Naive B cell (primary cell): ENCODE measurements around the gene IRF4. TPM values are rescaled to one million over a fixed set of nuclear protein-coding genes. Genes with fewer than 3 reads are reported as not detected.

Source experiments
- ATAC-seq, 2 donors: fragments of 150-1000 bp; cut with Tn5 transposase; 2 replicates each; pipeline ENCODE4 v1.10.0; 2021; ENCODE audit warnings: low read depth in 2 of 2, mild to moderate bottlenecking in 2 of 2, moderate library complexity in 2 of 2
- DNase-seq: peaks from one replicate; pipeline ENCODE4 v3.0.0; 2022
- H3K27ac Mint-ChIP-seq, 6 donors: one replicate each; pipeline ENCODE4 v1.8.0; 2020 to 2022; ENCODE audit warnings: mild to moderate bottlenecking in 6 of 6, mixed read lengths in 6 of 6, moderate library complexity in 5 of 6, inconsistent platforms in 2 of 6
- H3K27me3 Mint-ChIP-seq, 3 donors: one replicate each; pipeline ENCODE4 v1.8.0; 2021 to 2022; ENCODE audit warnings: mixed read lengths in 3 of 3, mild to moderate bottlenecking in 1 of 3
- H3K36me3 Mint-ChIP-seq, 2 donors: one replicate each; pipeline ENCODE4 v1.8.0; 2020 to 2022; ENCODE audit warnings: mixed read lengths in 2 of 2, inconsistent platforms in 1 of 2, mild to moderate bottlenecking in 1 of 2
- H3K4me1 Mint-ChIP-seq, 3 donors: one replicate each; pipeline ENCODE4 v1.8.0; 2020 to 2022; ENCODE audit warnings: mixed read lengths in 3 of 3, inconsistent platforms in 1 of 3, mild to moderate bottlenecking in 1 of 3, moderate library complexity in 1 of 3
- H3K4me3 Mint-ChIP-seq, 8 donors: one replicate each; pipeline ENCODE4 v1.8.0; 2020 to 2022; ENCODE audit warnings: mild to moderate bottlenecking in 8 of 8, mixed read lengths in 8 of 8, moderate library complexity in 8 of 8, inconsistent platforms in 2 of 8
- H3K9me3 Mint-ChIP-seq, 7 donors: one replicate each; pipeline ENCODE4 v1.8.0; 2020 to 2022; ENCODE audit warnings: mixed read lengths in 7 of 7, mild to moderate bottlenecking in 5 of 7, inconsistent platforms in 2 of 7, moderate library complexity in 1 of 7
- polyA plus RNA-seq, 6 donors: library from polyadenylated mRNA; unstranded; fragments of 300-500 nt; fragmentation: Illumina TruSeq; gene quantifications; one replicate each; pipeline ENCODE4 v1.2.3, GENCODE V29; 2021; ENCODE audit warnings: low read depth in 6 of 6

The IRF4 gene
- polyA plus RNA-seq, 6 donors from 2014 or later = 20.8 to 45.7 (median 34.9) TPM

GRCh38 chr6:401994-402640 lies 10.6 kb downstream of the IRF4 start:
- no peak for ATAC-seq
- Mint-ChIP-seq H3K27me3 (no peaks in the 10 kb centered on the region), H3K27ac (peak overlapping the region; percentile 69 to 98 (median 82)), H3K9me3 (no peaks in the 10 kb centered on the region), H3K4me1 (peaks cover 67 to 92% (median 71%) of the 10 kb centered on the region in 3 donors), H3K36me3 (peaks cover 29 to 32% of the 10 kb centered on the region in 2 donors), H3K4me3 (peak overlapping the region in 6 of 8 donors; percentile 17 to 84 (median 65))
- no peak for DNase-seq

- Mint-ChIP-seq H3K27me3 (no peaks in the 10 kb centered on the region), H3K4me3 (peak overlapping the region; percentile 35 to 93 (median 82)), H3K4me1 (peaks cover 63 to 91% (median 68%) of the 10 kb centered on the region in 3 donors), H3K9me3 (no peaks in the 10 kb centered on the region), H3K27ac (peak overlapping the region; percentile 76 to 99 (median 96)), H3K36me3 (peaks cover 20 to 29% of the 10 kb centered on the region in 2 donors)
- ATAC-seq = no peak
- no peak for DNase-seq
These were observed 11.5 kb downstream of the IRF4 start for GRCh38 chr6:402901-403658.

DNA sequence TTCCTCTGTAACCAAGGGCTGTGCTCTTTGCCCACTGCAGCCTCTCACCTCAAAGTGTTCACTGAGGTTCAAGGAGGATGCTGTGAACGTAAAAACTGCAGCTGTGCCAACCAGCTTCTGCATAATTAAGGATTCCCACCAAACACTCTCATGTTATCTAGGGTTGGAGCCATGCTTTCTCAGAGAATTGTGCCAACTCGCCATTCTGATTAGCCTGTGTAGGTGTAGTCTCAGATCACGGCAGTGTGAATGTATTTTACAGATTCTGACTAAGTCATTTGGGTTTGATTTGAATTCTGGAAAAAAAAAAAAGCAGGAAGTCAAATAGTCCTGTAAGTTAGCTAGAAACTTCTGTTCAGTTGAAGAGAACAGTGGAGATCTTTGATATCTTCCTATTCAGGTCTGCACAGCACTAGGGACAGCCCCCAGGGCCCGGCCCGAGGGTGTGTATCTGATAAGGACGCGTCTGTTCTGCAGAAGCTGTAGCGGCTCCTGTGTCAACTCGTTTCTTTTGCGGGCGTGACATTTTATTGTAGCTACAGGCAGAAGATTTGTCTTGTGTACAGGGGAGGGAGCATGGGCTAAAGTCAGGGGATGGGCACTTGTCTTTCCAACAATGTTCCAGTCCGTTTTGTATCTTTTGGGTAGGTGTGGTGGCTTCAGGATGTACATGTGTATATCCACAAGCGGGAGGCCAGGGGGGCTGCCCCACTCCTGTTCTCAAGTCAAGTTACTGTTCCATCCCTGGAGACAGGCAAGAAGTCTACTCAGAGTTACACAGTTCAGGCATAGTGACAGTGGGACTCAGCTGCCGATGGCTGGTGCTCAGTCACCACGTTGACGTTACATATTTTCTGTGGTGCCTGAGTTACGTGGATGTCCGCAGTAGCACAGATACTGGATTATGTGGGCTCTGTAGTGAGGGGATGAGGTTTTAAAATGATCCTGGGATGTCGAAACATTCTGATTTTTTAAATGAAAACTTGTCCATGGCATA lies 12.4 kb downstream of the IRF4 start:
- no peaks in the 10 kb centered on the region for H3K27me3 Mint-ChIP-seq
- ATAC-seq (no peak), DNase-seq (no peak)
- H3K36me3 Mint-ChIP-seq = peaks cover 26 to 38% of the 10 kb centered on the region in 2 donors
- peak overlapping the region; percentile 68 to 93 (median 82) for H3K4me3 Mint-ChIP-seq
- H3K9me3 Mint-ChIP-seq = no peaks in the 10 kb centered on the region
- H3K4me1 Mint-ChIP-seq = peaks cover 65 to 90% (median 71%) of the 10 kb centered on the region in 3 donors
- peak overlapping the region; percentile 93 to 99 (median 98) for H3K27ac Mint-ChIP-seq

- peak; percentile 45 for DNase-seq
- H3K27ac Mint-ChIP-seq = peak overlapping the region; percentile 93 to 99 (median 98)
- peaks cover 28 to 42% of the 10 kb centered on the region in 2 donors for H3K36me3 Mint-ChIP-seq
- H3K4me1 Mint-ChIP-seq = peaks cover 57 to 81% (median 62%) of the 10 kb centered on the region in 3 donors
- H3K4me3 Mint-ChIP-seq = peak overlapping the region; percentile 68 to 93 (median 82)
- H3K9me3 Mint-ChIP-seq = no peaks in the 10 kb centered on the region
- no peaks in the 10 kb centered on the region for H3K27me3 Mint-ChIP-seq
- ATAC-seq = peak; percentile 68 to 71
These were observed 13.3 kb downstream of the IRF4 start for GRCh38 chr6:404685-405423.

DNA sequence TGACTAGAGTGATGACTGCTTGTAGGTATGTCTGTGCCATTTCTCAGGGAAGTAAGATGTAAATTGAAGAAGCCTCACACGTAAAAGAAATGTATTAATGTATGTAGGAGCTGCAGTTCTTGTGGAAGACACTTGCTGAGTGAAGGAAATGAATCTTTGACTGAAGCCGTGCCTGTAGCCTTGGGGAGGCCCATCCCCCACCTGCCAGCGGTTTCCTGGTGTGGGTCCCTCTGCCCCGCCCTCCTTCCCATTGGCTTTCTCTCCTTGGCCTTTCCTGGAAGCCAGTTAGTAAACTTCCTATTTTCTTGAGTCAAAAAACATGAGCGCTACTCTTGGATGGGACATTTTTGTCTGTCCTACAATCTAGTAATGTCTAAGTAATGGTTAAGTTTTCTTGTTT lies 16.6 kb downstream of the IRF4 start:
- Mint-ChIP-seq H3K4me1 (peaks cover 40 to 57% (median 50%) of the 10 kb centered on the region in 3 donors), H3K27me3 (no peaks in the 10 kb centered on the region), H3K36me3 (peaks cover 56 to 59% of the 10 kb centered on the region in 2 donors), H3K4me3 (no peak overlapping the region), H3K9me3 (peaks cover 0 to 9% (median 0%) of the 10 kb centered on the region in 7 donors), H3K27ac (peak overlapping the region in 5 of 6 donors; percentile 3 to 95 (median 87))
- no peak for DNase-seq
- no peak for ATAC-seq

DNA sequence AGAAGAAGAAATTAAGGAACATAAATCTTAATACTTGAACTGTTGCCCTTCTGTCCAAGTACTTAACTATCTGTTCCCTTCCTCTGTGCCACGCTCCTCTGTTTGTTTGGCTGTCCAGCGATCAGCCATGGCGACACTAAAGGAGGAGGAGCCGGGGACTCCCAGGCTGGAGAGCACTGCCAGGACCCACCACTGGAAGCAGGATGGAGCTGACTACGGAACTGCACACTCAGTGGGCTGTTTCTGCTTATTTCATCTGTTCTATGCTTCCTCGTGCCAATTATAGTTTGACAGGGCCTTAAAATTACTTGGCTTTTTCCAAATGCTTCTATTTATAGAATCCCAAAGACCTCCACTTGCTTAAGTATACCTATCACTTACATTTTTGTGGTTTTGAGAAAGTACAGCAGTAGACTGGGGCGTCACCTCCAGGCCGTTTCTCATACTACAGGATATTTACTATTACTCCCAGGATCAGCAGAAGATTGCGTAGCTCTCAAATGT lies 17.1 kb downstream of the IRF4 start:
- ATAC-seq = peak; percentile 43 to 53
- peak; percentile 29 for DNase-seq
- Mint-ChIP-seq H3K27me3 (no peaks in the 10 kb centered on the region), H3K4me3 (no peak overlapping the region), H3K4me1 (peaks cover 35 to 52% (median 45%) of the 10 kb centered on the region in 3 donors), H3K27ac (peak overlapping the region; percentile 49 to 95 (median 90)), H3K9me3 (peaks cover 0 to 13% (median 0%) of the 10 kb centered on the region in 7 donors), H3K36me3 (peaks cover 55 to 56% of the 10 kb centered on the region in 2 donors)

- no peak for DNase-seq
- ATAC-seq = no peak
- Mint-ChIP-seq H3K27me3 (no peaks in the 10 kb centered on the region), H3K27ac (peak overlapping the region in 3 of 6 donors; percentile 41 to 67 (median 42)), H3K36me3 (peaks cover 47 to 57% of the 10 kb centered on the region in 2 donors), H3K9me3 (peaks cover 0 to 22% (median 6%) of the 10 kb centered on the region in 7 donors), H3K4me1 (peaks cover 28 to 50% (median 37%) of the 10 kb centered on the region in 3 donors), H3K4me3 (no peak overlapping the region)
These were observed 17.9 kb downstream of the IRF4 start for GRCh38 chr6:409370-409972.

GRCh38 chr6:410555-411395 lies 19.2 kb downstream of the IRF4 start:
- ATAC-seq (no peak), DNase-seq (no peak)
- Mint-ChIP-seq H3K4me1 (peaks cover 22 to 43% (median 32%) of the 10 kb centered on the region in 3 donors), H3K4me3 (peak overlapping the region in 1 of 8 donors; percentile 2), H3K27me3 (no peaks in the 10 kb centered on the region), H3K9me3 (peaks cover 5 to 35% (median 19%) of the 10 kb centered on the region in 7 donors), H3K36me3 (peaks cover 45 to 56% of the 10 kb centered on the region in 2 donors), H3K27ac (peak overlapping the region in 5 of 6 donors; percentile 43 to 89 (median 44))

DNA sequence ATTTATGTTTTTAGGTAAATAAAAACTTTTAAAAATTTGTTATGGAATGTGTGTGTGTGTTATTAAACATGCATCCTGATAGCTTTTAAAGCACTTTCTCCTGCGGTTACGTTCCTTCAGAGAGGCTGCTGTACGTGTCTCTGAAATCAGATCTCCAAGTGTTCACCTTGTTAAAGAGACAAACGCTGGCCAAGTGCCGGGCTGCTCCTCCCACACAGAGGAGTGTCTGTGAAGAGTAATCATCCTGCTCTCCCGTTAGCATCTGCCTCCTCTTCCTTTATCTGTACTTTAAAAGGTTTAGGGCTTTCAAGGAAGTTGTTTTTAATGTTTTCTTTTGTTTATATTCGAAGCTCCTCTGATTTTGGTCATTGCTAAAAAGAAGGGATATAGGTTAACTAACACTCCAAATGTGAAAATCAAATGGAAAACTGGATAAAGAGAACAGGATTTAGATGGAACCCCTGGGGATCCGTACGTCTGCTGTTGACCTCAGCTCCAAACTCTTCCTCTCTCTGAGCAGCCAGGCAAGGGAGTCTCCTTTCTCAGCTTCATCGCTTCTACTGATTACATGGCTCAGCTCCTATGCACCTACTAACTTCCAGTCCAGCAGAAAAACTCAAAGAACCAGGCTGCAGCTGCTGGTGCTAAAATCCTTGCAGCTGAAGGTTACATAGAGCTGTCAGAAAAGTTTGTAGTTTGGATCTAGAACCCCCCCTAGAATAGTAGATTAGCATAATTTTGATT lies 20.0 kb downstream of the IRF4 start:
- Mint-ChIP-seq H3K27ac (peak overlapping the region in 4 of 6 donors; percentile 41 to 79 (median 57)), H3K4me3 (no peak overlapping the region), H3K9me3 (peaks cover 5 to 43% (median 27%) of the 10 kb centered on the region in 7 donors), H3K4me1 (peaks cover 20 to 36% (median 28%) of the 10 kb centered on the region in 3 donors), H3K27me3 (no peaks in the 10 kb centered on the region), H3K36me3 (peaks cover 53 to 56% of the 10 kb centered on the region in 2 donors)
- ATAC-seq (no peak), DNase-seq (no peak)

DNA sequence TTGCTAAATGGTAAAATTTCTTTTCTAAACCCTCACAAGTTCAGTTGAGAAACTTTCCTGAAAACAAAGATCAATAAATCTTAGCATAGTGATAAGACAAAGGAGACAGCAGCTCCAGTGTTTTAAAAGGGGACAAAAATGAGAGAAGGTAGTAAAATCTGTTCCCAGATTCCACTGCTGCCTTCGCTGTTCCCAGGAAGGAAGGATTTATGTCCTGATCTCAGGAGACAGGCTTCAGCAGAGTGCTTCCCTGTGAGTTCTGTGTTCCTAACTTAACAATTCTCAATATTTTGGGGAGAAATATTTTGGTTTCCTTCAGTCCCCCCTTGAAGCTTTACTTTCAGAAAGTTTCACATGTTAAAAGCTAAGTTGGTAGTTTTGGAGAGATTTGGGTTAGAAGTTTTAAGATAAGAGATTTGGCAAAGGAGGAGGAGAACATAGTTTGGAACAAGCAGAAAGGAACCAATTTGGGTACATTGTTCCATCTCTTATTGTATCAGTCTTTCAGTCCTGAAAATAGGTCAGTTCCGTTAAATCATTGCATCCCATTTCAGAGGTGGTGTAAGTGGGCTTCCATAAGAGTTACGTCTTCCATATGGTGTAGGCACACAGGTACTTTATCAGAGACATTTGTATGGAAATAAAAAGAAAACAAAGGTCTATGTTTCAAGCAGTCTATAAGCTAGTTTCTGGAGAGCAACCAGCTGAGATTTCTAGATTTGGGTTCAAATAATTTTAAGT lies 20.8 kb downstream of the IRF4 start:
- Mint-ChIP-seq H3K27me3 (no peaks in the 10 kb centered on the region), H3K27ac (peak overlapping the region in 3 of 6 donors; percentile 25 to 61 (median 60)), H3K4me1 (peaks cover 24 to 29% (median 28%) of the 10 kb centered on the region in 3 donors), H3K9me3 (peaks cover 8 to 50% (median 34%) of the 10 kb centered on the region in 7 donors), H3K36me3 (peaks cover 57 to 62% of the 10 kb centered on the region in 2 donors), H3K4me3 (no peak overlapping the region)
- DNase-seq (no peak), ATAC-seq (no peak)
